Loucy (cell line): ENCODE data around the gene UBE2G2.

Experiments
- EZH2phosphoT487 ChIP-seq: fragments of 200-600 bp; IDR thresholded peaks from 2 replicates; pipeline ENCODE4 v1.6.1; 2018; ENCODE audit warnings: antibody characterized with exemption, mild to moderate bottlenecking, moderate library complexity, borderline replicate concordance
- TF ChIP-seq, protein P1 (sequence below): fragments of 200-600 bp; sonication (generic); conservative IDR thresholded peaks from 2 replicates; pipeline ENCODE4 v1.5.1; 2014; ENCODE audit warnings: mild to moderate bottlenecking, antibody characterized with exemption, low read length

DNA sequence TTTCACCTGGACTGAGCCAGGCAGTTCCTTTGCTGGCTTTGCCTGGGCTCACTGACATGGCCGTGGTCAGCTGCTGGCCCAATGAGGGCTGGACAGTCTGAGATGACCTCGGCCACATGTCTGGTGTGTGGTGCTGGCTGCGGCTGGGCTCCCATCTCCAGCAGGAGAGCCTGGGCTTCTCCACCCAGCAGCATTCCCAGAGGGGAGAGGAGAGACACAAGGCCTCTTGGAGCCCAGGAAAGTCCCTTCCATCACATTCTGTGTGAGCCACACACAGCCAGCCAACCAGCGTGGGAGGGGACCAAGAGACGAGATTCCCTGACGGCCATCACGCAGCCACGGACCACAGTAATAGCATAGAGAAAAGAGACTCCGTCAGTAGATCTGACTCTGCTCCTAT, 37.3 kb upstream of the UBE2G2 start:
- TF ChIP-seq, protein P1, sequence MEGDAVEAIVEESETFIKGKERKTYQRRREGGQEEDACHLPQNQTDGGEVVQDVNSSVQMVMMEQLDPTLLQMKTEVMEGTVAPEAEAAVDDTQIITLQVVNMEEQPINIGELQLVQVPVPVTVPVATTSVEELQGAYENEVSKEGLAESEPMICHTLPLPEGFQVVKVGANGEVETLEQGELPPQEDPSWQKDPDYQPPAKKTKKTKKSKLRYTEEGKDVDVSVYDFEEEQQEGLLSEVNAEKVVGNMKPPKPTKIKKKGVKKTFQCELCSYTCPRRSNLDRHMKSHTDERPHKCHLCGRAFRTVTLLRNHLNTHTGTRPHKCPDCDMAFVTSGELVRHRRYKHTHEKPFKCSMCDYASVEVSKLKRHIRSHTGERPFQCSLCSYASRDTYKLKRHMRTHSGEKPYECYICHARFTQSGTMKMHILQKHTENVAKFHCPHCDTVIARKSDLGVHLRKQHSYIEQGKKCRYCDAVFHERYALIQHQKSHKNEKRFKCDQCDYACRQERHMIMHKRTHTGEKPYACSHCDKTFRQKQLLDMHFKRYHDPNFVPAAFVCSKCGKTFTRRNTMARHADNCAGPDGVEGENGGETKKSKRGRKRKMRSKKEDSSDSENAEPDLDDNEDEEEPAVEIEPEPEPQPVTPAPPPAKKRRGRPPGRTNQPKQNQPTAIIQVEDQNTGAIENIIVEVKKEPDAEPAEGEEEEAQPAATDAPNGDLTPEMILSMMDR: no peak
- no peak for TF ChIP-seq EZH2phosphoT487
